ENCODE results near the gene ATXN1.
"Not testable (repeated sequence)": the region's sequence is repeated elsewhere in the genome, so short reads cannot be mapped to it uniquely, and the experiment has no call there.

Gene ATXN1

DNA sequence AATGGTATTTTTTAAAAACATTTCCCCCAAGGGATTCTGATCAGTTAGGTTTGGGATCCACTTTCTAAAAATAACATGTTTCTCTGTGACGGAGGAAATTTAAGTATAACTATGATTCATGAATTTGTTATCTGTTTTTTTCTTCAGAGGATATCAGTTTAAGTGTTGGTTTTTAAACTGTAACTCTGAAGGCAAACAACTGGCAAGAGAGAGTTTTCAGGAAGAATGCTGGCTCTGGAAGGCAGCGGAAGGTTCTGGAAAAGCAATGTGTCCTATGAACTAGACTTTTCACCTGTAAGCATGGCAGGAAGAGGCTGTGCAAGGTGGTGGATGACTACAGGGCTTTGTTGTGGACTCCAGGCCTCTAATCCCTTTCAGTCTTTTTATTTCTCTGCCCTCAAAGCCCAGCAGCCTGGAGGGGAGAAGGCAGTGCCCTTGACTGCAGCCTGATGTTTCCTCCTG is 369.8 kb downstream of the ATXN1 start:
- Mint-ChIP-seq H3K9me3 (no peaks in the 10 kb centered on the region), H3K4me3 (no peak overlapping the region), H3K27ac (peak overlapping the region; percentile 78), H3K4me1 (no peaks in the 10 kb centered on the region), H3K36me3 (ENCODE audit: low read depth) (no peaks in the 10 kb centered on the region), H3K27me3 (ENCODE audit: low read depth, poor library complexity) (peaks cover 11% of the 10 kb centered on the region)
- TF ChIP-seq, protein P1, sequence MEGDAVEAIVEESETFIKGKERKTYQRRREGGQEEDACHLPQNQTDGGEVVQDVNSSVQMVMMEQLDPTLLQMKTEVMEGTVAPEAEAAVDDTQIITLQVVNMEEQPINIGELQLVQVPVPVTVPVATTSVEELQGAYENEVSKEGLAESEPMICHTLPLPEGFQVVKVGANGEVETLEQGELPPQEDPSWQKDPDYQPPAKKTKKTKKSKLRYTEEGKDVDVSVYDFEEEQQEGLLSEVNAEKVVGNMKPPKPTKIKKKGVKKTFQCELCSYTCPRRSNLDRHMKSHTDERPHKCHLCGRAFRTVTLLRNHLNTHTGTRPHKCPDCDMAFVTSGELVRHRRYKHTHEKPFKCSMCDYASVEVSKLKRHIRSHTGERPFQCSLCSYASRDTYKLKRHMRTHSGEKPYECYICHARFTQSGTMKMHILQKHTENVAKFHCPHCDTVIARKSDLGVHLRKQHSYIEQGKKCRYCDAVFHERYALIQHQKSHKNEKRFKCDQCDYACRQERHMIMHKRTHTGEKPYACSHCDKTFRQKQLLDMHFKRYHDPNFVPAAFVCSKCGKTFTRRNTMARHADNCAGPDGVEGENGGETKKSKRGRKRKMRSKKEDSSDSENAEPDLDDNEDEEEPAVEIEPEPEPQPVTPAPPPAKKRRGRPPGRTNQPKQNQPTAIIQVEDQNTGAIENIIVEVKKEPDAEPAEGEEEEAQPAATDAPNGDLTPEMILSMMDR (IDR thresholded peaks at IDR 0.05) = no peak
- no peak for DNase-seq

DNA sequence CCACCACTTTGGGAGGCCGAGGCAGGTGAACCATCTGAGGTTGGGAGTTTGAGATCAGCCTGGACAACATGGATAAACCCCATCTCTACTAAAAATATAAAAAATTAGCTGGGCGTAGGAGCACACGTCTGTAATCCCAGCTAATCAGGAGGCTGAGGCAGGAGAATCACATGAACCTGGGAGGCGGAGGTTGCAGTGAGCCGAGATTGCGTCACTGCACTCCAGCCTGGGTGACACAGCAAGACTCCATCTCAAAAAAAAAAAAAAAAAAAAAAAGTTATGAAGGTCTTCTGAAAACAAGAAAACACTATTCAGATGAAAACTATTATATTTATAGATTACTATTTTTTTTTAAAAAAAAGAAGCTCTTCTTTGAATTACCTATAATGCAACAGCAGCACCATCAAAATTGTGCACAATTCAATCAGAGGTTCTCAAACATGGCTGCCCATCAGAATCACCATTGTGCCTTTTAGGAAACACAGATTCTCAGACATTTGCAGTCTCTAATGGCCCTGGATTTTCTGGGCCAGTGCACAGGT is 370.3 kb downstream of the ATXN1 start:
- Mint-ChIP-seq H3K27me3 (ENCODE audit: low read depth, poor library complexity) (peaks cover 11% of the 10 kb centered on the region), H3K27ac (peak overlapping the region; percentile 78)
- H3K4me1 Mint-ChIP-seq; H3K36me3 Mint-ChIP-seq (ENCODE audit: low read depth); H3K4me3 Mint-ChIP-seq; H3K9me3 Mint-ChIP-seq; DNase-seq: not testable (repeated sequence)

DNA sequence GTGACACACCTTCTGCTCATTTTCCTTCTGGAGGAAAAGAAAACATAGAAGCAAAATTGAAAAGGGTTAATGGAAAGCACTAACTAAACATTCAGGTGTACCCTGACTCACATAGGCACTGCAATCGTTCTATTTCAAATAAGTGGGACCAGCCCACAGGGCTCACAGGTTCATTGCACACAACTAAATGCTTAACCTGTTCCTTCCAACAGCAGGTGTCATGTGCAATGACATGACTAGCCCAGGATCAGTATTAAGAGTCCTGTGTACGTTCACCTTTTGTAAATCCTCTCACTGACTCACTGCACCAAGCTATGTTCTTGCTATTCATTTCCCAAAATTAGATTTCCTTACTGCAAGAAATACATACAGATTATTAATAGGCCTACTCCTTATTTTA is 371.6 kb downstream of the ATXN1 start:
- Mint-ChIP-seq H3K4me3 (no peak overlapping the region), H3K27ac (no peak overlapping the region), H3K27me3 (ENCODE audit: low read depth, poor library complexity) (peaks cover 11% of the 10 kb centered on the region), H3K9me3 (no peaks in the 10 kb centered on the region), H3K36me3 (ENCODE audit: low read depth) (no peaks in the 10 kb centered on the region), H3K4me1 (no peaks in the 10 kb centered on the region)
- DNase-seq = no peak
- TF ChIP-seq, protein P1 (IDR thresholded peaks at IDR 0.05) = no peak

DNA sequence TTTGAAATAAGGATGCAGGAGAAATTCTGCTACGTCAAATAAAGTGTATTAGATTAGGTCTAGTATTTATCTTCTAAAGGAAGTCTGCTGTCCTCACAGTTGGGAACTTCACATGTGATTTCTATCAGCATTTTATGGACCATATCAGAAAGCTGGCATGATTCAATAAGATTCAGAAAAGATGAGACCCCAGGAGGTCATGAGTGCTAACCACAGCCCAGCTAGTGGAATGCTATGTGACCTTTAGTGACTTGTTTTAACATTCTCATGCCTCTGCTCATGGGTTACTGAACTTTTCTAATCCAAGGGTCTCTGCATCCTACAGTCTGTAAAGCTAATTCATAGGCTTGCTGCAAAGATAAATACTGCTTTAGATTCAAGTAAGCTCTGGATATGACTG is 372.8 kb downstream of the ATXN1 start:
- H3K9me3 Mint-ChIP-seq = no peaks in the 10 kb centered on the region
- DNase-seq = no peak
- no peaks in the 10 kb centered on the region for H3K4me1 Mint-ChIP-seq
- no peak overlapping the region for H3K27ac Mint-ChIP-seq
- no peak overlapping the region for H3K4me3 Mint-ChIP-seq
- peaks cover 4% of the 10 kb centered on the region for H3K27me3 Mint-ChIP-seq (ENCODE audit: low read depth, poor library complexity)
- H3K36me3 Mint-ChIP-seq (ENCODE audit: low read depth) = no peaks in the 10 kb centered on the region
- TF ChIP-seq, protein P1 (IDR thresholded peaks at IDR 0.05) = no peak

DNA sequence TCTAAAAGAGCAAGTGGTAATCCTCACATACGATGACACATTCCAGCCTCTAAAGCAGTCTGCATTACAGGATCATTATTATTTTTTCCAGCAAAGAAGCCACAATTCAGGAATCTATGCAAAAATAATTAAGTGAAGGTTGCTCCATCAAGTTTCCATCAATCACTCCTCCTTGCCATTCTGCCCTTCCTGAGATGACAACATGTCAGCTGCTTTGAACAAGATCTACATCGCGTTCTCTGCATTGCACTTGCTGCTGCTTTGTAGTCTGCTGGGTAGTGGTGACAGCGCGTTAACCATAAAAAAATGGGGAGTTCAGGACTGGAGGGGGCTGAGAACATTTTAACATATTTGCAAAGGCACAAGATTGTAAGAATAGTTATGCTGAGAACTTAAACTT is 375.2 kb downstream of the ATXN1 start:
- H3K27ac Mint-ChIP-seq = no peak overlapping the region
- TF ChIP-seq, protein P1 (IDR thresholded peaks at IDR 0.05) = no peak
- no peaks in the 10 kb centered on the region for H3K36me3 Mint-ChIP-seq (ENCODE audit: low read depth)
- no peaks in the 10 kb centered on the region for H3K4me1 Mint-ChIP-seq
- H3K4me3 Mint-ChIP-seq = no peak overlapping the region
- no peak for DNase-seq
- H3K27me3 Mint-ChIP-seq (ENCODE audit: low read depth, poor library complexity) = peaks cover 4% of the 10 kb centered on the region
- H3K9me3 Mint-ChIP-seq = no peaks in the 10 kb centered on the region

DNA sequence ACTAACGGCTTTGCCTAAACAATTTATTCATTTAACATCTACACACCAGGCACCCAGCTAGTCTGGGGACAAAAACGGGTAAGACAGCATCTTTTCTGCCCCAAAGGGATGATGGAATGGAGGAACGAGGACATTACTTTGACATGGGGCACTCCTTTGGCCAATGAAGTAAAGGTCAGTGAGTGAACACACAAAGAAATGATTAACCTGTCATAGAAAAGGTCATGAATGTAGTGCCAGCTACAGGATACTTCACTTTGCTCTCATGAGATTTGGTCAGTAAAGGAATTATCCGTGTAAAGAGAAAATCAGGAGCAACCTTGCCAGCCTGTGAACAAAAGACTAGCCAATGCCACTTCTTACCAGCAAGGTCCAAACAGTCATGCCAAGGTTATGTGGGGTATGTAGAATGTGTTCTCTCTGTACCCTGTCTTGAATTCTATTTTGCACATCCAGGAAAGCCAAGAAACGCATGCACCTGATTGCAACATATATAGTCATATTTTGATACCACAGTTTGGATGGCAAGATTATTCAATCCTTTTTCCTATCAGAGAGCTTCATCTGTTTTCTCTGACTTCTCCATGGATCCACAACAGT is 377.6 kb downstream of the ATXN1 start:
- H3K4me1 Mint-ChIP-seq = no peaks in the 10 kb centered on the region
- no peaks in the 10 kb centered on the region for H3K36me3 Mint-ChIP-seq (ENCODE audit: low read depth)
- no peaks in the 10 kb centered on the region for H3K9me3 Mint-ChIP-seq
- no peaks in the 10 kb centered on the region for H3K27me3 Mint-ChIP-seq (ENCODE audit: low read depth, poor library complexity)
- no peak for DNase-seq
- TF ChIP-seq, protein P1 (IDR thresholded peaks at IDR 0.05) = no peak
- no peak overlapping the region for H3K4me3 Mint-ChIP-seq
- H3K27ac Mint-ChIP-seq = no peak overlapping the region

DNA sequence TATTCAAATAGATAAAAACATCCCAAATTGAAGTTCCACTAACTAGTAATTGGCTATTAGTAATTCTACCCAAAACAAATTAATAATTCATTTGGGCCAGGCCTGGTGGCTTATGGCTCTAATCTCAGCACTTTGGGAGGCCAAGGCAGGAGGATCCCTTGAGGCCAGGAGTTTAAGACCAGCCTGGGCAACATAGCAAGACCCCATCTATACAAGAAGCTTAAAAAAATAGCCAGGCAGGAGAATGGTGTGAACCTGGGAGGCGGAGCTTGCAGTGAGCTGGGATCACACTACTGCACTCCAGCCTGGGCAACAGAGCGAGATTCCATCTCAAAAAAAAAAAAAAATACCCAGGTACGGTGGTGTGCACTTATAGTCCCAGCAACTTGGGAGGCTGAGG is 379.3 kb downstream of the ATXN1 start:
- H3K4me3 Mint-ChIP-seq; H3K4me1 Mint-ChIP-seq; H3K36me3 Mint-ChIP-seq (ENCODE audit: low read depth); DNase-seq; H3K9me3 Mint-ChIP-seq; H3K27me3 Mint-ChIP-seq (ENCODE audit: low read depth, poor library complexity); H3K27ac Mint-ChIP-seq: not testable (repeated sequence)
